ENCODE measurements around the gene ZDHHC11B.
"Not testable (repeated sequence)": the region's sequence is repeated elsewhere in the genome, so short reads cannot be mapped to it uniquely, and the experiment has no call there.

DNA sequence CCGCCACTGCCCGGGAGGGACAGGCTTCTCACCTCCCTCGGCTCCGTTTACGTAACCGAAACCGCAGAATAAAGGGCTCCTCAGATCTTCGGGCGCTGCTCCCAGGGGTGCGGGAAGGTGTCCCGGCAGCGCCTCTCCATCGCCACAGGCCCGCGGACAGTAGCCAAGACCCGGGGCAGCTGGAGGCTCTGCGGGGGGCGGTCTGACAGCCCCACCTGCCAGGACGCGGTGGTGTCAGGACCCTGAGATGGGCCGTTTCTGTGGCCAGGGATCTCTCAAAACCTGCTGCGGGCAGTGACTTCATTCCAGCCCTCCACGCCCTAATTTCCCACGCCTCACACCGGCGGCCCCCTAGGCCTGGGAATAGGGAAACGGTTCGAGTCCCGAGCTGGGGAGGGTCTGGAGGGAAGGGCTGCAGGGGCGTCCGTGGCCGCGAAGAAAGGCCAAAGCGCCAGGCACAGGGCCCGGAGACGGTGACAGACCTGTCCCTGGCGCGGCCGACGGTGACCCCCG, 91.9 kb downstream of the ZDHHC11B start:
- TF ChIP-seq, protein P1, sequence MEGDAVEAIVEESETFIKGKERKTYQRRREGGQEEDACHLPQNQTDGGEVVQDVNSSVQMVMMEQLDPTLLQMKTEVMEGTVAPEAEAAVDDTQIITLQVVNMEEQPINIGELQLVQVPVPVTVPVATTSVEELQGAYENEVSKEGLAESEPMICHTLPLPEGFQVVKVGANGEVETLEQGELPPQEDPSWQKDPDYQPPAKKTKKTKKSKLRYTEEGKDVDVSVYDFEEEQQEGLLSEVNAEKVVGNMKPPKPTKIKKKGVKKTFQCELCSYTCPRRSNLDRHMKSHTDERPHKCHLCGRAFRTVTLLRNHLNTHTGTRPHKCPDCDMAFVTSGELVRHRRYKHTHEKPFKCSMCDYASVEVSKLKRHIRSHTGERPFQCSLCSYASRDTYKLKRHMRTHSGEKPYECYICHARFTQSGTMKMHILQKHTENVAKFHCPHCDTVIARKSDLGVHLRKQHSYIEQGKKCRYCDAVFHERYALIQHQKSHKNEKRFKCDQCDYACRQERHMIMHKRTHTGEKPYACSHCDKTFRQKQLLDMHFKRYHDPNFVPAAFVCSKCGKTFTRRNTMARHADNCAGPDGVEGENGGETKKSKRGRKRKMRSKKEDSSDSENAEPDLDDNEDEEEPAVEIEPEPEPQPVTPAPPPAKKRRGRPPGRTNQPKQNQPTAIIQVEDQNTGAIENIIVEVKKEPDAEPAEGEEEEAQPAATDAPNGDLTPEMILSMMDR (IDR thresholded peaks at IDR 0.05): not testable (repeated sequence)
- not testable (repeated sequence) for TF ChIP-seq POLR2A (IDR thresholded peaks at IDR 0.05)
